Fibroblast of mammary gland (primary cell): ENCODE measurements around the gene FBXO46.
"Not testable (repeated sequence)": the region's sequence is repeated elsewhere in the genome, so short reads cannot be mapped to it uniquely, and the experiment has no call there.

Experiments used
- DNase-seq: peaks from one replicate; pipeline ENCODE4 v3.0.0-alpha.2; 2010; ENCODE audit warnings: low read depth
- H3K4me3 ChIP-seq: 2 replicates; pipeline ENCODE4 v1.5.1; 2011; ENCODE audit warnings: low read depth, mild to moderate bottlenecking, low read length, moderate library complexity; ENCODE audit not compliant: control insufficient read depth
- TF ChIP-seq, protein P1 (sequence below): conservative IDR thresholded peaks from 2 replicates; pipeline ENCODE4 v1.5.1; 2011; ENCODE audit warnings: low read depth, low read length, inconsistent platforms; ENCODE audit not compliant: control insufficient read depth, insufficient read depth

The FBXO46 gene

GRCh38 chr19:45692187-45693105 is 38.2 kb downstream of the FBXO46 start, which contains the start of gene QPCTL:
Gene QPCTL (plus strand): TSS chr19:45692666. CDS start chr19:45692704, 38 bp downstream.
- TF ChIP-seq, protein P1, sequence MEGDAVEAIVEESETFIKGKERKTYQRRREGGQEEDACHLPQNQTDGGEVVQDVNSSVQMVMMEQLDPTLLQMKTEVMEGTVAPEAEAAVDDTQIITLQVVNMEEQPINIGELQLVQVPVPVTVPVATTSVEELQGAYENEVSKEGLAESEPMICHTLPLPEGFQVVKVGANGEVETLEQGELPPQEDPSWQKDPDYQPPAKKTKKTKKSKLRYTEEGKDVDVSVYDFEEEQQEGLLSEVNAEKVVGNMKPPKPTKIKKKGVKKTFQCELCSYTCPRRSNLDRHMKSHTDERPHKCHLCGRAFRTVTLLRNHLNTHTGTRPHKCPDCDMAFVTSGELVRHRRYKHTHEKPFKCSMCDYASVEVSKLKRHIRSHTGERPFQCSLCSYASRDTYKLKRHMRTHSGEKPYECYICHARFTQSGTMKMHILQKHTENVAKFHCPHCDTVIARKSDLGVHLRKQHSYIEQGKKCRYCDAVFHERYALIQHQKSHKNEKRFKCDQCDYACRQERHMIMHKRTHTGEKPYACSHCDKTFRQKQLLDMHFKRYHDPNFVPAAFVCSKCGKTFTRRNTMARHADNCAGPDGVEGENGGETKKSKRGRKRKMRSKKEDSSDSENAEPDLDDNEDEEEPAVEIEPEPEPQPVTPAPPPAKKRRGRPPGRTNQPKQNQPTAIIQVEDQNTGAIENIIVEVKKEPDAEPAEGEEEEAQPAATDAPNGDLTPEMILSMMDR = no peak

DNA sequence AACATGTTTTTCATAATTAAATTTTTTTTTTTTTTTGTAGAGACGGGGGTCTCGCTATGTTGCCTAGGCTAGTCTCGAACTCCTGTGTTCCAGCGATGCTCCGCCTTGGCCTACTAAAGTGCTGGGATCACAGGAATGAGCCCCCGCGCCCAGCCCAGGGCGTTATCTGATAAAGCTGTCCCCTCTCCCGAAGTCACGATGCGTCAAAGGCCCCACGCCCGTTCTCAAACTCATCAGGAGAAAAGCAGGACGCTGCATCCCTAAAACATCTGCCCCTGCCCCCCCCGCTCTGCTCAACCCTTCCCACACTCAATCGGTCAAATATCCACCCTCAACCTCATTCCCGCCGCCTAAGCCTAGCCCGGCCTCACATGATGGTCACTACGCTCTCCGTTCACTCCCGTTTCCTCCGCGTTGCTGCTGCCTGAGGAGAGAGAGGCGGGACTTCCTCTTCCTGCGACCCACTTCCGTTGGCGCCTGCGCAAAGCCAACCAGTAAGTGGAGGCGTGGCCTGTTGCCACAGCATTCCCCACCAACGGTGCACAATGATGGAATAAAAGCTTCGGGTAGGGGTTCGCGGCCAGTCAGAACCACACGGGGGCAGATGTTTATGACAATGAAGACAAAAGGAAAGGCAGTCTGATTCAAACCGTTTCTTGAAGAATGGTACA is 39.0 kb downstream of the FBXO46 start, which contains the start of gene SNRPD2:
SNRPD2 (minus strand) TSS at position 438 of the 671 bp plus-strand sequence; CDS start at position 373, 65 bp downstream.
- TF ChIP-seq, protein P1 = no peak
- peak; percentile 94 for DNase-seq
- H3K4me3 ChIP-seq = peak within 1 kb of the TSS; percentile 95

More at GRCh38 chr19:45692187-45693105, 38.2 kb downstream of the FBXO46 start, which contains the start of gene QPCTL:
- peak within 1 kb of the TSS; percentile 95 for H3K4me3 ChIP-seq
- peak; percentile 99 for DNase-seq

DNA sequence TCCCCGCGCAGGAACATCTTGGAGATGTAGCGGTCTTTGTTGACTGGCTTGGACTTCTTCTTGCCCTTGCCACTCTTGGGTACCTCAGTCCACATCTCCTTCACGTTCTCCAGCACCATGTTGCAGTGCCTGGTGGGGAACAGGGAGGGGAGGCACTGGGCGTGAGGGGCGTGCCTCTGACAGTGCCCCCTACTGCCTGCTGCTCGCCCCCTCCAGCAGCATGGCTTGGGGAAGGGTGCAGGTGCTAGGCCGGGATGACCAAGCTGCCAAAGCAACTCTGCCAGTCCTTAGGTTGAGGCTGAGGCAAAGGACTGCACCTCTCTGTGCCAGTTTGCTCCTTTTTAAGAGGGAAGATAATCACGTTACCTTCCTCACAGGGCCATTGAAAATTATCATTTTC is 43.1 kb downstream of the FBXO46 start:
- H3K4me3 ChIP-seq = no peak overlapping the region
- no peak for DNase-seq
- TF ChIP-seq, protein P1 = no peak

DNA sequence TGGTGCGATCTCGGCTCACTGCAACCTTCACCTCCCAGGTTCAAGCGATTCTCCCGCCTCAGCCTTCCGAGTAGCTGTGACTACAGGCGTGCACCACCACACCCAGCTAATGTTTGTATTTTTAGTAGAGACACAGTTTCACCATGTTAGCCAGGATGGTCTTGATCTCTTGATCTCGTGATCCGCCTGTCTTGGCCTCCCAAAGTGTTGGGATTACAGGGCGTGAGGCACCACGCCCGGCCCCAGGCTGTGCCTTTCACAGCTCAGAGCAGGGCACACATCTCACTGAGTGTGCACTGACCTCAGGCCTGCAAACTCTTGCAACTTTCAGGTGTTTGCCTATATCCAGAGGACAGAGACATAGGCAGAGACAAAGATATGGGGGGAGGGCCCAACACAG is 45.7 kb downstream of the FBXO46 start:
- not testable (repeated sequence) for H3K4me3 ChIP-seq, DNase-seq

DNA sequence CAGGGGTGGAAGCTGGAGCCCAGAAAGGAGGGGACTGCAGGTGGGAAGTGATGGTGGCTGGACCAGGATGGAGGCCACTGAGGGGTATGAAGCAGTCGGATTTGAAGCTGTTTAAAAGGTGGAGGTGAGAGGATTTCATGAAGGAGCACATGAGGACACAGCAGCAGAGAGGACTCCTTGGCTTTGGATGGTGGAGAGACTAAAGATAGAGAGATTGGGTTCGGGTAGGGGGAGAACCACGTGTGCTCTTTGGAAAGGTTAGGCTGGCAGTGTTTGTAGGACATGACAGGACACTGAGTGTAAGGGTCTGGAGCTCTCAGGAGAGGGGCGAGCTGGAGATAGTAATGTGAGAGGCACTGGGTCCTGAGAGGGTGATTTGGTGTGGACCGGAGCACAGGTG is 47.8 kb downstream of the FBXO46 start:
- no peak for DNase-seq
- TF ChIP-seq, protein P1 = no peak
- no peak overlapping the region for H3K4me3 ChIP-seq

DNA sequence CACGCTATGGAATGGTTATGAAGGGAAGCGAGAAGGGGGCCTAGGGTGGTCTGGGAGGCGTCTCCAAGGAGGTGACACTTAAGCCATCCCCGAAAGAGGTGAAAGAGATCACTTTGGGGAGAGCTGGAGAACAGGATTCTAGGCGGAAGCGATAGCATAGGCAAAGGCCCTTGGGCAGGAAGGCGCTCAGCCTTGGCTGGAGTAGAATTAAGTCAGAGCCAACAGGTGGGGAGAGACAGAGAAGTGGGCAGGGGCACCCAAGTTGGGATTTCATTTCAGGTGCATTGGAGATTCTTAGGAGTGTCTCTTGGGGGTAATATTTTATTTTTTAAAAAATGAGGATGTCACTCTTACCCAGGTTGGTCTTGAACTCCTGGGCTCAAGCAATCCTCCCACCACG is 48.6 kb downstream of the FBXO46 start:
- TF ChIP-seq, protein P1 = no peak
- no peak for DNase-seq
- no peak overlapping the region for H3K4me3 ChIP-seq
